Measurements from ENCODE around the gene LOXL3.

DNA sequence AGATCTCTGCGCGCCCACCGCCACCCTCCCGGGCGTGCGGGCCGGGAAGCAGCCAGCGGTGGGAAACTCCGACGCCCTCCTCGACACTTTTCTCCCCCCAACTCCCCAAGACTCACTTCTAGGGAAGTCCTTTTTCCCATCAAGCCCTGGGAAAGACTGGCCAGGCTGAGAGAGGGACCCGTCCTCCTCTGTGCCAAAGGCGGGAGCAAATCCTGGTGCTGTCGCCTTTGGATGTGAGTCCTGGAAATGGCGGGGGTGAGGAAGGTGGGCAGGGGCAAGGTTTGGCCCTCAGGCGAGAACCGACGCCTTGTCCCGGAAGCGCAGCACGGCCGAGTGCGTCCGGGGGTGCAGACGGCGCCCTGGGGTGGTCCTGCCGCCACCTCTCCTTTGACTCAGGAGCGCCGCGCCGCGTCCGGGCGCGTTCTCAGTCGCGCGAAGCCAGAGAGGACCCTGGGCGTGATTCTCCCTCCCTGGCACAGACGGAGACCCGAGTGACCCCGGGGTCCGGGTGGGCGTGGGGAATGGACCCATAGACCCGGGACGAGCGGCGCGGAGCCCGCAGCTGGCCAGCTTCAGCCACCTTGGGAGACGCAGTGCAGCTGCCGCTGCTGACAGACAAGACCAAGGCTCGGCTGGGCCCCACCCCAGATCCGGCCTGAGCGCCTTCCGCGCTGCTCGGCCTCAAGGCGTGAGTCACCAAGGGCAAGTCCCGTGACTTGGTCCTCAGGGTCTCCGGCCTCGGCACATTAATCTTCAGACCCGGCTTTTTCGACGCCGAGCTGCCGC, 50.8 kb downstream of the LOXL3 start:
- peak; percentile 28 for TF ChIP-seq POLR2AphosphoS5 (IDR thresholded peaks at IDR 0.05)
- TF ChIP-seq, protein P1, sequence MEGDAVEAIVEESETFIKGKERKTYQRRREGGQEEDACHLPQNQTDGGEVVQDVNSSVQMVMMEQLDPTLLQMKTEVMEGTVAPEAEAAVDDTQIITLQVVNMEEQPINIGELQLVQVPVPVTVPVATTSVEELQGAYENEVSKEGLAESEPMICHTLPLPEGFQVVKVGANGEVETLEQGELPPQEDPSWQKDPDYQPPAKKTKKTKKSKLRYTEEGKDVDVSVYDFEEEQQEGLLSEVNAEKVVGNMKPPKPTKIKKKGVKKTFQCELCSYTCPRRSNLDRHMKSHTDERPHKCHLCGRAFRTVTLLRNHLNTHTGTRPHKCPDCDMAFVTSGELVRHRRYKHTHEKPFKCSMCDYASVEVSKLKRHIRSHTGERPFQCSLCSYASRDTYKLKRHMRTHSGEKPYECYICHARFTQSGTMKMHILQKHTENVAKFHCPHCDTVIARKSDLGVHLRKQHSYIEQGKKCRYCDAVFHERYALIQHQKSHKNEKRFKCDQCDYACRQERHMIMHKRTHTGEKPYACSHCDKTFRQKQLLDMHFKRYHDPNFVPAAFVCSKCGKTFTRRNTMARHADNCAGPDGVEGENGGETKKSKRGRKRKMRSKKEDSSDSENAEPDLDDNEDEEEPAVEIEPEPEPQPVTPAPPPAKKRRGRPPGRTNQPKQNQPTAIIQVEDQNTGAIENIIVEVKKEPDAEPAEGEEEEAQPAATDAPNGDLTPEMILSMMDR (IDR thresholded peaks at IDR 0.05): peak in 1 of 4 experiments; percentile 37
